ENCODE data around the gene PRKAG1. TPM values are rescaled to one million over a fixed set of nuclear protein-coding genes. Genes with fewer than 3 reads are reported as not detected.

Gene PRKAG1
- total RNA-seq (2014; rRNA removed) (62.1 and 66.5 TPM in 2 replicates), Bru-seq, nascent RNA (percentile 84 among the genes with signal in this experiment), BruChase-seq, experiment 1, labeled RNA remaining after a 6-hour chase (percentile 87 among the genes with signal in this experiment), BruChase-seq, experiment 2, labeled RNA remaining after a 2-hour chase (percentile 85 among the genes with signal in this experiment)
- long read RNA-seq, transcript PRKAG1-206 (12 exons, 1,699 nt) = major isoform, 52 of 86 reads
- long read RNA-seq, transcript PRKAG1-202 (12 exons, 1,679 nt) = minor isoform, 8 of 86 reads
- long read RNA-seq, partial matches to known transcripts = 2 of 86 reads
- long read RNA-seq, other reads (novel, unspliced or antisense) = 23 of 86 reads

- H4K20me1 ChIP-seq (ENCODE audit: low read length) = no peaks in the 10 kb centered on the region
- no peaks in the 10 kb centered on the region for H3K27me3 ChIP-seq (ENCODE audit: low read length)
- POLR2A ChIA-PET (ENCODE audit: unreplicated experiment) = interaction anchor here (0.6 kb wide), 1 partner anchor 61 kb away, joined by 14 read pairs; the partner anchor contains the start of gene ARF3
- H3K9me3 ChIP-seq (ENCODE audit: low read length) = no peaks in the 10 kb centered on the region
- H3K79me2 ChIP-seq (ENCODE audit: low read length) = peaks cover 34% of the 10 kb centered on the region
- H3K4me3 ChIP-seq (ENCODE audit: low read length) = peak within 1 kb of the TSS; percentile 93
- TF ChIP-seq CTCF (conservative IDR thresholded peaks at IDR 0.05; ENCODE audit: low read depth, low read length) = peak; percentile 58
- TF ChIP-seq EZH2phosphoT487 (IDR thresholded peaks at IDR 0.05; ENCODE audit: borderline replicate concordance, low read length) = no peak
- no peak for TF ChIP-seq EZH2 (IDR thresholded peaks at IDR 0.05; ENCODE audit: low read length, unreplicated experiment)
- ATAC-seq = peak; percentile 90
- TSS peak; percentile 67 for BruUV-seq (replicated peaks)
- H2AFZ ChIP-seq (ENCODE audit: low read length) = peak within 1 kb of the TSS; percentile 80
- peak within 1 kb of the TSS; percentile 94 for H3K4me2 ChIP-seq (ENCODE audit: low read length)
- H3K36me3 ChIP-seq (ENCODE audit: low read depth, low read length) = peaks cover 5% of the 10 kb centered on the region; the same call in 1 of the 2 replicates
- no peaks in the 10 kb centered on the region for H3K9me2 ChIP-seq (replicated peaks; ENCODE audit: low read length)
- H3K27ac ChIP-seq (ENCODE audit: low read length) = peak within 1 kb of the TSS; percentile 81
- CTCF ChIA-PET = interaction anchor here (0.6 to 1.0 kb wide), 2 partner anchors 21 to 61 kb away, joined by 5 to 10 read pairs; no protein-coding TSS in a partner anchor
- peak within 1 kb of the TSS; percentile 94 for H3K9ac ChIP-seq (ENCODE audit: low read length)
- DNase-seq = peak; percentile 97
- intact Hi-C loops (cut with micrococcal nuclease) = no loop called here
- H3K4me1 ChIP-seq (ENCODE audit: insufficient read depth, low read length) = peaks cover 18% of the 10 kb centered on the region
- H3F3A ChIP-seq (ENCODE audit: low read length, unreplicated experiment) = peaks cover 4% of the 10 kb centered on the region
Measured at GRCh38 chr12:49018261-49019119, at the start of gene PRKAG1. TSS of gene PRKAG1 (minus strand) at chr12:49018776. CDS start at chr12:49018740, 36 bp downstream.

GRCh38 chr12:49066120-49066519, 47.5 kb upstream of the PRKAG1 start:
- no peak overlapping the region for H3K4me3 ChIP-seq (ENCODE audit: low read length)
- no peak overlapping the region for H3K27ac ChIP-seq (ENCODE audit: low read length)
- H3K4me2 ChIP-seq (ENCODE audit: low read length) = no peak overlapping the region
- peaks cover 12% of the 10 kb centered on the region; the same call in 1 of the 2 replicates for H3K79me2 ChIP-seq (ENCODE audit: low read length)
- no peaks in the 10 kb centered on the region for H3K9me3 ChIP-seq (ENCODE audit: low read length)
- no peaks in the 10 kb centered on the region for H4K20me1 ChIP-seq (ENCODE audit: low read length)
- H3F3A ChIP-seq (ENCODE audit: low read length, unreplicated experiment) = no peaks in the 10 kb centered on the region
- BruUV-seq (replicated peaks) = no TSS peak
- DNase-seq (no peak), ATAC-seq (no peak)
- TF ChIP-seq EZH2 (IDR thresholded peaks at IDR 0.05; ENCODE audit: low read length, unreplicated experiment) (no peak), EZH2phosphoT487 (IDR thresholded peaks at IDR 0.05; ENCODE audit: borderline replicate concordance, low read length) (no peak), CTCF (conservative IDR thresholded peaks at IDR 0.05; ENCODE audit: low read depth, low read length) (no peak)
- no peaks in the 10 kb centered on the region for H3K27me3 ChIP-seq (ENCODE audit: low read length)
- CTCF ChIA-PET = no interaction called here
- no peak overlapping the region for H2AFZ ChIP-seq (ENCODE audit: low read length)
- no peaks in the 10 kb centered on the region for H3K36me3 ChIP-seq (ENCODE audit: low read depth, low read length)
- H3K9ac ChIP-seq (ENCODE audit: low read length) = no peak overlapping the region
- intact Hi-C loops (cut with micrococcal nuclease) = no loop called here
- POLR2A ChIA-PET (ENCODE audit: unreplicated experiment) = no interaction called here
- H3K4me1 ChIP-seq (ENCODE audit: insufficient read depth, low read length) = peaks cover 10% of the 10 kb centered on the region; the same call in 1 of the 2 replicates
- H3K9me2 ChIP-seq (replicated peaks; ENCODE audit: low read length) = no peaks in the 10 kb centered on the region
